GM18907 (cell line): ENCODE measurements around the gene EYA4.

Experiments used
- ATAC-seq: cut with Tn5 transposase; IDR thresholded peaks from one replicate; pipeline ENCODE4 v1.9.1; 2021; ENCODE audit warnings: mild to moderate bottlenecking, moderate library complexity; ENCODE audit not compliant: unreplicated experiment

Gene EYA4

DNA sequence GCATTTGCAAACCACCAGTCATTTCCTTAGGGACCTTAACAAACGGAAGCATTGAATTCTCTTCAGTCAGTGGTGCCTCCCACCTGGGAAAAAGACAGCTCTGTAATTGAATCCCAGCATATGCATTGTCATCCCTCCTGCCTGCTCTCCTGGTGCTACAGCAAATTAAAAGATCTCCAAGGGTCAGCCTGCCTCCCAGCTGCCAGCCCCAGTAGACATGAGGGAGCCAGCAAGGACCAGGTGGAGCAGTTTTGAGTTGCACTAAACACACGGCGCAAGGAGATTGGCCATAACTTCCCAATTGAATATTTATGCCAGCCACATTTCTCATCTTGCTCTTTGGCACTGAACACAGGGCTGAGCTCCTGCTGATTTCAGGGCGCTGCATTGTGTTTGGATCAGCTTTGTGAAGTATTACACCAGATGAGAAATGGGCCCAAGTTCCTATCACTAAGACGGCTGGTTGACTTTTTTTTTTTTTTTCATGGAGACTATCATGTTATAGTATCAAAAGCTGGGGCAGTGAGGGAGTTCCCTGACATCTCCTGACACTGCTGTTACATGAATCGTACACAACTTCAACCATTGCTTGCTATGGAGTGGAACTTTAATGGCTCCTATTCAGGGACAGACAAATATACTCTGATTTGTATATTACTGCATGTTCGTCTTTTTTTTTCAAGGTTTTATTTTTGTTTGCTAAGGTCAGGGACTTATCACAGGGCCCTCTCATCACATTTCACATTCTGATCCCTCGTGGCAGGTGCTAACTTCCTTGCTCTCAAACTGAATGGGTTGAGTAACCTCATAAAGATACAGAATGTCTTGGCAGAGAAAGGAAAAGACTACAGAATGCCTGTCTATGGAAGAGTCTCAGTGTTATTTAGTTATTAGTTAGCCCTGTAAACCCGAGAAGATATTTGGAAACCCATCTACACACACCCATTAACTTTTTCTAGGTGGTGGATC is 191.1 kb downstream of the EYA4 start:
- no peak for ATAC-seq

DNA sequence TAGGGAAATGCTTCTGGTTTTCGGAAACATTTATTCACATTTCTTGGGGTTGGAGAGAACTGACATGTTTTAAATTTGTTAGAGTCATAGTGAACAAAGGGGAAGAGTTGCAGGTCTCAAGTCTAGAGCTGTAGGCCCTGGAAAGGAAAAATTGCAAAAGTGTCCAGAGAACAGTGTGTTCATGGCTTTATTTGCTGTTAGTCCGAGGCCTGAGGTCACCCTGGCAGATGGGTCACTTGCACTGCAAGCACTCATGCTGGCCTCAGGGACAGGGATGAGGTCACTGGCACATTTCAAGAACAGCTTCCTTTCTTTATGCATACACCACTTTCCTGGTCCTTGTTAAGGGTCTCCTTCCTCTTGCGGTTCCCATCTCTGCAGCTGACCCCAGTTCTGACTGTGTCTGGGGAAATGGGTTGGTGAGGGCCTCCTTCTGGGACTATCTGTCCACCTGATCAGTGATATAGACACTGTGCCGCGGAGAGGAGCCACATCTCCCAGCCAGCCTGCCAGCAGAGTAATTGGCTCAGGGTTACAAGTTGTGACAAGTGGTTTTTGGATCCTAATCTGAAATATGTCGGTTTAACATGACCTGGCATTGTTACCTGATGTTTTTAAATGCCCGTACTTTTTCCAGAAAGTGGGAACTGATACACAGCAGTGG is 194.0 kb downstream of the EYA4 start:
- no peak for ATAC-seq

DNA sequence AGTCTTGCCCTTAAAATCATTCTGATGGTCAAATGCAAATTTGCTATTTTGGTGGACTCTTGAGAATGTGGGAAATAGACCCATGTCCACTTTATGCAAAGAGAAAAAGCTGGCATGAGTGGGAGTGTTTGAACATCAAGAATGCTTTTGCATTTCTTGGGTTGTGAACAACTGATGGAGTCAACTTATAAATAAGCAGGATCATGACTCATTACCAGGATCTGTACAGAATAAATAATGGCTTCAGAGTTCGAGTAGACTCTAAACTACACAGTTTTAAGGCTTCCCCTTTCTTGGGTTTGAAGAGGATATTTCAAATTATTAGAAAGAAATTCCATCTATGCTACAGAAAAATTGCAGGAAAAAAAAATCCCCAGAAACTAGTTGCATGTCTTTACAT is 195.5 kb downstream of the EYA4 start:
- no peak for ATAC-seq

DNA sequence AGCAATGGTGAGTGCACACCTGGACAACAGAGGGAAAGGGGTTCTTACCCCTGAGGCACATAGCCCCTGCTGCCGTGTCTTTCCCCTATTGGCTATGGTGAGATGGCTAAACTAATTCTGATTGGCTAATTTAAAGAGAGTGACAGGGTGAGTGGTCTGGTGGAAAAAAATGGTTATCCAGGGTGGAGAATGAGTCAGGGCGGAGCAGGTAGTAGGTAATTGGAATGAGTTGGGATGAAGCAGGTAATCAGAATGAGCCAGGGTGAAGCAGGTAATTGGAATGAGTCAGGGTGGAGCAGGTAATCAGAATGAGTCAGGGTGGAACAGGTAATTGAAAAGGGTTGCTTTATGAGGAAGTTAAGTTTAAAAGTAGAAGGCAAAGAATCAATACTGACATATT is 200.3 kb downstream of the EYA4 start:
- ATAC-seq, result no peak

DNA sequence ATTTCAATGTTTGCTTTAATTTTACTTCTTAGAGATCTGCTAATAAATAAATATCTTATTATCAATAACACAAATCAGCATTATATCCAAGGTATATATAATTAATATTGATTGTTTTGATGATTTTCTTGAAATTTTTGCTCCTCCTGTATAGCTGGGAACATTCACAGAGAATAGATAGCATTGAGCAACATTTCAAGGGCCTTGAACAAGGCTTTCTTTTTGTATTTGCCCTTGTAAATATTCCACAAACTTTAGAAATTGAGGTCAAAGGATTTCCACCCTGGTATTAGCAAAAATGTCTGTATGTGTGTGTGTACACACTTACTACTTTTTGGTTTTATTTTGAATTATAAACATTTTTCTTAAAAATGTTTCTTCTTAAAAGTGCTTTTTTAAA is 205.6 kb downstream of the EYA4 start:
- no peak for ATAC-seq

DNA sequence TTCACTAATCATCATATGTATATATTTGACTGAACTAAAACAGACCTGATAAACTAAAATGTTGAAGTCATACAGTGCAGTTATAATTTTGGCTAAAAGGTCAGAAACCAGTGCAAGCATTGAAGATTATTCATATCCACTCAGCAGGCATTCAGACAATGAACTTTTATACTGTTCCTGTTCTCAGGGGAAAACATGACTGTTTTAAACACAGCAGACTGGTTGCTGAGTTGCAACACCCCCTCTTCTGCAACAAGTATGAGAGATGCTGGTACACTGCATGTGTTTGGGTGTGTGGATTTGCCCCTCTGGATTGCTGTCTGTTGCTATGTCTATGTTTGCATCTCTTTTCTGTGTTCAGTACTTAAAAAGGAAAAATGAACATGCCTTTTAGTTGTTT is 206.8 kb downstream of the EYA4 start:
- ATAC-seq, result no peak

DNA sequence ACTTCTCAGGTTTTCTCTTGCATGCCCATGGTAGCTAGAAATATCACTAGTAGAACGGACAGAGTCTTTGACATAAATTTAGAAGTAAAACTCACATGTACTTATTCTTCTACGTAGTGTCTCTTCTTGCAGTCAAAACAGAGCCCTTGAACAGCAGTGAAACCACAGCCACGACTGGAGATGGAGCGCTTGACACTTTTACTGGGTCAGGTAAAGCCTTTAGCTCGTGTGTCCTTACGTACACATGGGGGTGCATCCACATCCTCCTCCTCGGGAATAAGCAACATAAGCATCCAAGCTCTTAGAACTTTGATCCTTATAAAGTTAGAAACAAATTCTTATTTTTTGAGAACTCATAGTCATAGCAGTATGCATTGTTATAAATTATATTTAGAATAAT is 215.3 kb downstream of the EYA4 start:
- ATAC-seq, result no peak

DNA sequence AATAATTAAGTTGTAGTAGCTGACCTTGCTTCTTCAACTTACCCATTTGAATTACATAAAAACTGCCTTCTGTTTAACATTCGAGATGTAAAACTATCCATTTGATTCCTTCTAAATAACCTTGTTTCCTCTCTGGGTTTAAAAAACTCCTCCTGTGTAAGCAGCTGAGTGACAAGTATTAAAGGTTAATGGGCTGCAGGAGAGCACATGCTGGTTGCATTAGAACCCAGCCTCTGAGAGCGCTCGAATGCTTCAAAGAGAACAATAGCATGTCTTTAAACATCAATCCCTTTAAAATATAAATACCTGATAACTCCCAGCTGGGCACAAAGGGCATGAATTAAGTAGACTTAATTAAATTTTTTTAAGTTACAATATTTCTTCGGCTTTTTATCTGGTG is 215.8 kb downstream of the EYA4 start:
- no peak for ATAC-seq

DNA sequence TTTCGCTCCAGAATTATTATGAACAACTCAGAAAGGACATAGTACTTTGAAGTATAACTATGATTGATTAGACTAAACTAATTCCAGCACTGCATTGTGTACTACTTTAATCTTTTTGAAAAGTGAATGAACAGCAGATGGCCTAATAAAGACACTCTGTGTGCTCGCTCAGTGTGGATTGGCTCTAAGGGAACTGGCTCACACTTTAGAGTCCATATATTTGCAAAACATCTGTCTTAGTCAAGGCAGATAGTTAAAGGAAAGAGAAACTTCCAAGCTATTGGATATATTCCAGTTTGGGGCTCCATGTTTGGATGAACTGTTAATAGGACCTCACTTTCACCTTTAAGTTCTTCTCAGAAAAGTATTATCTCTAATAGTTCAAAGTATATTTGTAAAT is 218.9 kb downstream of the EYA4 start:
- ATAC-seq, result no peak

DNA sequence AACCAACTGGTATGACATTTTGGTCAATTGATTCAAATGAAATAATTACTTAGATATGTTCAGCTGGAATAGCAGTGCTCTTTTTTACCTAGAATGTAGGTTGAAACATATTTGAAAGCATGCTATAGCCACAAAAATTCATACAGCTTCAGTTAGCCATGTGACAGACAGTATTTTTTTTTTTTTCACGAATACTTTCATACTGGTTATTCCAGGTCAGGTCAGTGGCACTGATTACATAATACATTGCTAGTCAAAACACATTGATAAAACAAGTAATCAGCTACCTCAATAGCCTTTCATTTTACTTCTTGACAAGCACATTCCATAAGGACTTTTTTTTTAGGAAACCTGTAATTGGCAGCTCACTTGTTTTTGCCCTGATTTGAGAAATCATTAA is 222.6 kb downstream of the EYA4 start:
- no peak for ATAC-seq

DNA sequence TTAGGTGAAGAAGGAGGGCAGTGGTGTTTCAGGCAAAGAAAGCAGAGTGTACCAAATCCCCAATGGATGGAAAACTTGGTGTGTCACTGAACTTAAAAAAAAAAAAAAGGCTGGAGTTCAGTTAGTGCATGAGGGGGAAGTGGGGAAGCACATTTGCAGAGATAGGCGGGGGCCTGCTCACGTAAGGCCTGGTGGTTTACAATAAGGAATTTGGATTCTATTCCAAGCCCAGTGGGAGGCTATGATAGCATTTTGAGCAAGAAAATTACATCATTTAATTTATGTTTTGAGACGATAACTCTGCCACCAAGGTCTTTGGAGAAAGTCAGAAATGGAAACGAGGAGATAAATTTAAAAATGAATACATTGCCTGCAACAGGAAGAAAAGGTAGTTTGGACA is 225.5 kb downstream of the EYA4 start:
- no peak for ATAC-seq

DNA sequence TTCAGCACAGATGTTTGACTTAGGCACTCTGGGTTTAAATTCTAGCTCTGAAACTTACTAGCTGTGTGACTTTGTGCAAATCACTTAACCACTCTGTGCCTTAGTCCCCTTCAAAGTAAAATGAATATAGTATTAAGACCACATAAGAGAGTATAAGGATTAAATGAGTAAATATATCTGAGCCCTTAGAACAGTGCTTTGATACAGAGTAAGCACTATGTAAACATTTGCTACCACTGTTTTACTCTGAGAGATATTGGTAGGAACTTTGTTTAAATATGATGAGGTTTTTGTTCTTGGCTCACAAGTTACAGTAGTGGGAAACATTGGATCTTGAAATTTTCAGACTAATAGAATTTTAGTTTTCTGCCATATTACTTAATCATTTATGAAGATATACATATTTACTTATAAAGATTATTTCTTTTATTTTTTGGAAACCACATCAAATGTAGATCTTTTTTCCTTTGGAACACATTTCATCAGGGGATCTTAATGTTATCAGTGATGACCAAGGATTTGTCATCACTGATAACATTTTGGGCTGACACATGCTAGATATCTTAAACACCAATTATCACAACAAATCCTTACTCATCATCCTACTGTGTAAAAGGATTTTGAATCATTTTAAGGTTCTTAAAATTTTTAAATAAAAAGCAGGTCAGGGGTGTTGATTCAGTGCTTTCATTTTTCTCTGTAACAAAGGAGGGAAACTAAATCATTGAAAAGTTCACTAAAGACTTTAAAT is 226.2 kb downstream of the EYA4 start:
- ATAC-seq, result no peak

DNA sequence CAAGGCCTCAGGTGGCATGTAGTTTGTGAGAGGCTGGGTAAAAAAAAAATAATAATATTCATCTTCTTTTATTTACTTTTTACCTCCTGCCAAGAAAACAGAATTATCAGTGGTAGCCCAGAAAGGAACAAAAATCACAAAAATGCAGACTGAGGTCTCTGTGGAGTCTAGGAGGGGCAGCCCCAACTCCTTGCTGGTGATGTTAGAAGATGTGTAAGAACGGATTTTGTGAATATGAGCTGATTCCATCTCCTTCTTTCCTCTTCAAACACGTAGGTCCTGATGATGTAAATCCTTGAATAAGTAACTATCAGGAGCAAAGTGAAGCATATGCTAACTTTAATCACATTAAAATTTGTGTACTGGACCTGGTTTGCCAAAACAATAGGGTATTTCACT is 226.8 kb downstream of the EYA4 start:
- ATAC-seq, result no peak

DNA sequence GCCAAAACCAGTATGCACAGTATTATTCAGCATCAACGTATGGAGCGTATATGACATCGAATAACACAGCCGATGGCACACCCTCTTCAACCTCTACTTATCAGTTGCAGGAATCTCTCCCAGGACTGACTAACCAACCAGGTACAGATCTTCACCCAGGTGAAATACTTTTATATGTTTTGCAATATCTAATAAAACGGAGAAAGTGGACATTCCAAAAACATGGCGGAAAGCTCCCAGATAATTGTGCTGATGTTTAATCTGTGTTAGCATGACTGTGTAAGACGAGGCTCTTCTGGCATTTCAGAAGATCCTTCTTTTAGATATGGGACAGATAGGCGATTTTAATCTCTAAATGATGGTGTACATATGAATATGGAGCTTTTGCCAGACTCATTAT is 227.4 kb downstream of the EYA4 start:
- ATAC-seq, result no peak

DNA sequence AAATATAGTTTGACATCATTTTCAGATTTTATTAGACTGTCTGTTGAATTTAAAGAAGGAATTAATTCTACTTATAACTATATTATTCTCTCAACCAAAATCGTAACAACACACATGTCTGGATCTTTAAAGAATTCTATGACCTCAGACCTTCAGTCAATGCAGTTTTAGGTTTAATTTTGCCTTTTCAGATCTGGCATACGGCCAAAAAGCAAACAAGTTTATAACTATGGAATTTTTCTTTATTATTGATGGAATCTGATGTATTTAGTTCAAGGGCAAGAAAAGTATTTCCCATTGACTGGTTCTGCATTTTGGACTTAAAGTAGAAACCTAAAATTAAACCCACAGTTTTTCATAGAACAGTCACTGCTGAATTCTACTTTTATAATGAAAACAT is 233.4 kb downstream of the EYA4 start:
- ATAC-seq, result no peak

DNA sequence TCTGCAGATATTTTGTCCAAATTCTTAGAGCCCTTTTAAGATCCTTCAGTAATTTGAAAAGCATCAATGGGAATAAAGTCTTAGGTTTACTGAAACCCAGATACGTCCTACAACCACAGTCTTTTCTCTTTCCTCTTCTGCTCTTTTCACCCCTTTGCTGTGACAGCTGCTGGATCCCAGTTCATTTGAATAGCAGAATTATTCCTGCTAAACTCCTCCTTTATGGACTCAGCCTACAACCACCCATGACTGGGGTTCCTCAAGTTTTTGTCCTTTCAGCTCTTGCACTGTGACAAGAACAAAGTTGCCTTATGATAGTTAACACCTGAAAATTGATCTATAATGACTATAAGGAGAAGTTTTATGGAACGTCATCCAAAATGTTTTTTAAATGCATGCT is 237.5 kb downstream of the EYA4 start:
- ATAC-seq, result no peak

DNA sequence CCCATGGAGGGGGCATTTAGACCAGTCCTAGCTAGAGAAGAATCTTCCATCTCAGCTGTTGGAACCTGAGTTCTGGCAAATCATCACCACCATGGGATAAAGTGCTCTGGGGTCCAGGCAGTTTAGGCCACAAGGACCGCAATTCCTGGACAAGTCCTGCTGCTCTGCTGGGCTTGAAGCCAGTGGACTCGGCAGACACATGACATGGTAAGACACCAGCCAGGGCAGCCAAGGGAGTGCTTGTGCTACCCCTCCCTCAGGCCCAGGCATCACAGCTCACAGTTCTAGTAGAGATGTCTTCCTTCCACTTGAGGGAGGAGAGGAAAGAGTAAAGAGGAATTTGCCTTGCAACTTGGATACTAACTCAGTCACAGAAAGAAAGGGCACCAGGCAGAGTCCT is 246.0 kb downstream of the EYA4 start:
- ATAC-seq, result no peak

DNA sequence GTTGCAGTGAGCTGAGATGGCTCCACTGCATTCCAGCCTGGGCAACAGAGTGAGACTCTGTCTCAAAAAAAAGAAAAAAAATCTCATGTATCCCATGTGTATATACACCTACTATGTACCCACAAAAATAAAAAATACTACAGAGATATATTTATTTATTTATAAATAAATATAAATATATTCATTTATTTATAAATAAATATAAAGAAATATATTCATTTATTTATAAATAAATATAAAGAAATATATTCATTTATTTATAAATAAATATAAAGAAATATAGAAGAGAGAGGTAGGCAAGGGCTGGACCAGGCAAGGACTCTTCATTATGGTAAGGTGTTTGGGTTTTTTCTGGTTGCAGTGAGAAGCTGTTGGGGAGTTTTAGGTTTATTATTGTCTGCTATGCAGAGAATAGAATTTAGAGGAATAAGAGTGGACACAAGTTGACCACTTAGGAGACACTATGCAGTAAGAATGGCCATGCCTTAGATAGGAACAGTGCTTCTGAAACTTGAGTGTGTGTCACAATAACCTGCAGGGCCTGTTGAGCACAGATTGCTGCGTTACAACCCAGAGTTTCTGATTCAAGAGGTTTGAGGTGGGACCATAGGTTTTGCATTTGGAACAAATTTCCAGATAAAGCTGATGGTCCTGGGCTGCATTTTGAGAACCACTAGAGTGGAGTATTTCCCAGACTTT is 254.2 kb downstream of the EYA4 start:
- no peak for ATAC-seq

DNA sequence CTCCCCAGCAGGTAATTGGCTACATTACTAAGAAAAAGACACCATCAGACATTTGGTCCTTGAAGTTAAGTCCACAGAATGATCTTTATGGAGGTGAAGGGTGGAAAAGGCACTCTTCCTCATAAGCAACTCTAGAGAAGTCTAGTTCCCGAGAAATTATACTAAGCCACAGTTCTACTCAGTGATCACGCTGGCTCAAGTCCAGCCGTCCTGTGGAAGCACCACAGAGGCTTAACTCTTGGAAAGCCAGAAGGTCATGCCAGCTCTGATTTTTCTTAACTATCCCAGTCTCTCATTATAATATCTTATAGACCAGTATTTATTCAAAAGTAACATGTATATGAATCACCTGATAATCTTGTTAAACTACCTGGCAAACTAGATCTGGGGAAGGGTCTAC is 258.5 kb downstream of the EYA4 start:
- no peak for ATAC-seq

DNA sequence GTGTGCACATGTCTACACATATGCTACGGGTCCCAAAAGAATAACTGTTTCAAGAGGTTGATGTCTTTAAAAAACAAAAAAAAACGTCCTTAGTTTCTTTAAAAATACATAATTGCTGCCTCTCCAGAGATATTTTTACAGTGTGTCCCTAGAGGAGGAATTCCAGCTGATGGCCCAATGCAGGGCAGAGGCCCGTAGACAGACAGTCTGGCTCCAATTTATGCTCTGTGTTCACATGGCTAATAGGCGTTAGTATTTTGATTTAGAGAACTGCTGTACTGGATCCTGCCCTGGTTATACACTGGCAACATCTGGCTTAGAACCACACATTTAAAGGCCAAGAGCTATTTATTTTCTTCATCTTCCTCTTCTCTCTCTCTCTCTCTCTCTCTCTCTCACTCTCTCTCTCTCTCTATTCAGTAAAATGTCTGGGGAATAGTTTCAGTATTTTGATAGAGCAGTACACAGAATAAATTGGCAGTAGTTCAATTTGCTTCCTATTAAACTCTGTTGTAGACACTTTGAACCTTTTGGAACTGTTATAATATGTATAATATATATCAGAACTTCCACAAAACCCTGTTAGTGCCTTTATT is 260.6 kb downstream of the EYA4 start:
- no peak for ATAC-seq
